ENCODE results near the gene NHSL2. TPM values are rescaled to one million over a fixed set of nuclear protein-coding genes. Genes with fewer than 3 reads are reported as not detected.

Gene NHSL2
- total and polyA plus RNA-seq, 2 of the 13 experiments (the other 11 are each of a cell fraction or from before 2014, with no cell fraction given), result not detected

- TF ChIP-seq ARNTL (CRISPR knock-in tag; IDR thresholded peaks at IDR 0.05) (no peak), ZNF275 (CRISPR knock-in tag; IDR thresholded peaks at IDR 0.05; ENCODE audit: borderline replicate concordance) (no peak), JUND (CRISPR knock-in tag; IDR thresholded peaks at IDR 0.05) (no peak), ZNF780A (CRISPR knock-in tag; IDR thresholded peaks at IDR 0.05) (no peak), ZNF746 (CRISPR knock-in tag; IDR thresholded peaks at IDR 0.05) (no peak), JUNB (CRISPR knock-in tag; IDR thresholded peaks at IDR 0.05; ENCODE audit: borderline replicate concordance) (no peak)
- TF ChIP-seq, protein P1, sequence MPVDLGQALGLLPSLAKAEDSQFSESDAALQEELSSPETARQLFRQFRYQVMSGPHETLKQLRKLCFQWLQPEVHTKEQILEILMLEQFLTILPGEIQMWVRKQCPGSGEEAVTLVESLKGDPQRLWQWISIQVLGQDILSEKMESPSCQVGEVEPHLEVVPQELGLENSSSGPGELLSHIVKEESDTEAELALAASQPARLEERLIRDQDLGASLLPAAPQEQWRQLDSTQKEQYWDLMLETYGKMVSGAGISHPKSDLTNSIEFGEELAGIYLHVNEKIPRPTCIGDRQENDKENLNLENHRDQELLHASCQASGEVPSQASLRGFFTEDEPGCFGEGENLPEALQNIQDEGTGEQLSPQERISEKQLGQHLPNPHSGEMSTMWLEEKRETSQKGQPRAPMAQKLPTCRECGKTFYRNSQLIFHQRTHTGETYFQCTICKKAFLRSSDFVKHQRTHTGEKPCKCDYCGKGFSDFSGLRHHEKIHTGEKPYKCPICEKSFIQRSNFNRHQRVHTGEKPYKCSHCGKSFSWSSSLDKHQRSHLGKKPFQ (CRISPR knock-in tag; IDR thresholded peaks at IDR 0.05; ENCODE audit: insufficient replicate concordance), result no peak
These were observed 248.1 kb downstream of the NHSL2 start (continued) for GRCh38 chrX:72158773-72159172.

DNA sequence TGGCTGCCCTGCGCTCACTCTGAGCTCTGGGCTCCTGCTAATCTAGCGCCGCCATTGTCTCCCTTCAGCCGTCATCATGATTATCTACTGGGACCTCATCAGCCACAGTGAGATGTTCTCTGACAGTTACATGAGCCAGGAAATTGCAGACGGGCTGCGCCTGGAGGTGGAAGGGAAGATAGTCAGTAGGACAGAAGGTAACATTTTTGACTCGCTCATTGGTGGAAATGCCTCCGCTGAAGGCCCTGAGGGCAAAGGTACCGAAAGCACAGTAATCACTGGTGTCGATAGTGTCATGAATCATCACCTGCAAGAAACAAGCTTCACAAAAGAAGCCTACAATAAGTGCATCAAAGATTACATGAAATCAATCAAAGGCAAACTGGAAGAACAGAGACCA is 249.1 kb downstream of the NHSL2 start:
- intact Hi-C loops (cut with micrococcal nuclease; ENCODE audit: unreplicated experiment), result no loop called here
- Histone ChIP-seq H2AFZ (ENCODE audit: low read length) (no peak overlapping the region), H3K4me2 (ENCODE audit: low read depth, low read length) (no peak overlapping the region), H3K9me3 (ENCODE audit: low read length) (no peaks in the 10 kb centered on the region; the same call in 1 of the 2 replicates), H3K27me3 (ENCODE audit: control insufficient read depth in 1 of 2, insufficient read depth in 2 of 2, low read length in 2 of 2) (no peaks in the 10 kb centered on the region), H4K20me1 (ENCODE audit: insufficient read depth, low read length) (no peaks in the 10 kb centered on the region), H3K27ac (ENCODE audit: extremely low read length, insufficient read depth, low read length) (no peak overlapping the region), H3K9ac (ENCODE audit: insufficient read depth, low read depth, low read length) (no peak overlapping the region), H3K4me3 (replicated peaks in 1 of 3; ENCODE audit: insufficient read depth in 1 of 3, low read depth in 2 of 3, low read length in 3 of 3) (no peak overlapping the region), H3K4me1 (ENCODE audit: insufficient read depth, low read length) (no peaks in the 10 kb centered on the region), H3K36me3 (replicated peaks in 1 of 2; ENCODE audit: control insufficient read depth in 1 of 2, insufficient read depth in 2 of 2, low read length in 2 of 2) (no peaks in the 10 kb centered on the region), H3K79me2 (ENCODE audit: insufficient read depth, low read length) (no peaks in the 10 kb centered on the region)
- 47% methylated on average over 10 of the region's 10 CpGs for WGBS (ENCODE audit: low lambda C conversion rate)
- BruUV-seq (replicated peaks), result no TSS peak
- DNase-seq (ENCODE audit: low spot score) (no peak), FAIRE-seq (no peak), ATAC-seq (no peak)
- ChIA-PET CTCF (ENCODE audit: low intra/inter-chr PET ratio, low total read pairs) (no interaction called here), POLR2A (no interaction called here)
- in situ Hi-C loops (cut with HindIII; ENCODE audit: extremely low pct_ligation_motif_present, low pct_unique_long_range_greater_than_20kb), result no loop called here
- TF ChIP-seq, protein P2, sequence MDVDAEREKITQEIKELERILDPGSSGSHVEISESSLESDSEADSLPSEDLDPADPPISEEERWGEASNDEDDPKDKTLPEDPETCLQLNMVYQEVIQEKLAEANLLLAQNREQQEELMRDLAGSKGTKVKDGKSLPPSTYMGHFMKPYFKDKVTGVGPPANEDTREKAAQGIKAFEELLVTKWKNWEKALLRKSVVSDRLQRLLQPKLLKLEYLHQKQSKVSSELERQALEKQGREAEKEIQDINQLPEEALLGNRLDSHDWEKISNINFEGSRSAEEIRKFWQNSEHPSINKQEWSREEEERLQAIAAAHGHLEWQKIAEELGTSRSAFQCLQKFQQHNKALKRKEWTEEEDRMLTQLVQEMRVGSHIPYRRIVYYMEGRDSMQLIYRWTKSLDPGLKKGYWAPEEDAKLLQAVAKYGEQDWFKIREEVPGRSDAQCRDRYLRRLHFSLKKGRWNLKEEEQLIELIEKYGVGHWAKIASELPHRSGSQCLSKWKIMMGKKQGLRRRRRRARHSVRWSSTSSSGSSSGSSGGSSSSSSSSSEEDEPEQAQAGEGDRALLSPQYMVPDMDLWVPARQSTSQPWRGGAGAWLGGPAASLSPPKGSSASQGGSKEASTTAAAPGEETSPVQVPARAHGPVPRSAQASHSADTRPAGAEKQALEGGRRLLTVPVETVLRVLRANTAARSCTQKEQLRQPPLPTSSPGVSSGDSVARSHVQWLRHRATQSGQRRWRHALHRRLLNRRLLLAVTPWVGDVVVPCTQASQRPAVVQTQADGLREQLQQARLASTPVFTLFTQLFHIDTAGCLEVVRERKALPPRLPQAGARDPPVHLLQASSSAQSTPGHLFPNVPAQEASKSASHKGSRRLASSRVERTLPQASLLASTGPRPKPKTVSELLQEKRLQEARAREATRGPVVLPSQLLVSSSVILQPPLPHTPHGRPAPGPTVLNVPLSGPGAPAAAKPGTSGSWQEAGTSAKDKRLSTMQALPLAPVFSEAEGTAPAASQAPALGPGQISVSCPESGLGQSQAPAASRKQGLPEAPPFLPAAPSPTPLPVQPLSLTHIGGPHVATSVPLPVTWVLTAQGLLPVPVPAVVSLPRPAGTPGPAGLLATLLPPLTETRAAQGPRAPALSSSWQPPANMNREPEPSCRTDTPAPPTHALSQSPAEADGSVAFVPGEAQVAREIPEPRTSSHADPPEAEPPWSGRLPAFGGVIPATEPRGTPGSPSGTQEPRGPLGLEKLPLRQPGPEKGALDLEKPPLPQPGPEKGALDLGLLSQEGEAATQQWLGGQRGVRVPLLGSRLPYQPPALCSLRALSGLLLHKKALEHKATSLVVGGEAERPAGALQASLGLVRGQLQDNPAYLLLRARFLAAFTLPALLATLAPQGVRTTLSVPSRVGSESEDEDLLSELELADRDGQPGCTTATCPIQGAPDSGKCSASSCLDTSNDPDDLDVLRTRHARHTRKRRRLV (CRISPR knock-in tag; IDR thresholded peaks at IDR 0.05), result no peak
- TF ChIP-seq, protein P3, sequence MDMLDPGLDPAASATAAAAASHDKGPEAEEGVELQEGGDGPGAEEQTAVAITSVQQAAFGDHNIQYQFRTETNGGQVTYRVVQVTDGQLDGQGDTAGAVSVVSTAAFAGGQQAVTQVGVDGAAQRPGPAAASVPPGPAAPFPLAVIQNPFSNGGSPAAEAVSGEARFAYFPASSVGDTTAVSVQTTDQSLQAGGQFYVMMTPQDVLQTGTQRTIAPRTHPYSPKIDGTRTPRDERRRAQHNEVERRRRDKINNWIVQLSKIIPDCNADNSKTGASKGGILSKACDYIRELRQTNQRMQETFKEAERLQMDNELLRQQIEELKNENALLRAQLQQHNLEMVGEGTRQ (IDR thresholded peaks at IDR 0.05; ENCODE audit: low read depth, low read length), result no peak
- TF ChIP-seq, protein P3 (CRISPR knock-in tag; IDR thresholded peaks at IDR 0.05; ENCODE audit: borderline replicate concordance), result no peak
- TF ChIP-seq AKAP8 (CRISPR knock-in tag; IDR thresholded peaks at IDR 0.05), result no peak
- no peak for TF ChIP-seq ZNF30 (CRISPR knock-in tag; IDR thresholded peaks at IDR 0.05)
- no peak for TF ChIP-seq GATA4 (IDR thresholded peaks at IDR 0.05; ENCODE audit: borderline replicate concordance, low read depth)
- no peak for TF ChIP-seq ZNF557 (CRISPR knock-in tag; IDR thresholded peaks at IDR 0.05)

Measured in HepG2 (cell line).